Raji (cell line): ENCODE data around the gene ATP10A.

Experiments used
- POLR2A ChIP-seq: IDR thresholded peaks from 2 replicates; pipeline ENCODE4 v1.6.1; 2011; ENCODE audit warnings: low read depth, low read length, control low read depth; ENCODE audit not compliant: insufficient read depth

The ATP10A gene

GRCh38 chr15:25866874-25867273 is 3.7 kb upstream of the ATP10A start:
- no peak for TF ChIP-seq POLR2A

GRCh38 chr15:25866251-25866650 is 3.1 kb upstream of the ATP10A start:
- TF ChIP-seq POLR2A, result no peak

- TF ChIP-seq POLR2A, result no peak
Observed at GRCh38 chr15:25864966-25865365, 1.8 kb upstream of the ATP10A start.

DNA sequence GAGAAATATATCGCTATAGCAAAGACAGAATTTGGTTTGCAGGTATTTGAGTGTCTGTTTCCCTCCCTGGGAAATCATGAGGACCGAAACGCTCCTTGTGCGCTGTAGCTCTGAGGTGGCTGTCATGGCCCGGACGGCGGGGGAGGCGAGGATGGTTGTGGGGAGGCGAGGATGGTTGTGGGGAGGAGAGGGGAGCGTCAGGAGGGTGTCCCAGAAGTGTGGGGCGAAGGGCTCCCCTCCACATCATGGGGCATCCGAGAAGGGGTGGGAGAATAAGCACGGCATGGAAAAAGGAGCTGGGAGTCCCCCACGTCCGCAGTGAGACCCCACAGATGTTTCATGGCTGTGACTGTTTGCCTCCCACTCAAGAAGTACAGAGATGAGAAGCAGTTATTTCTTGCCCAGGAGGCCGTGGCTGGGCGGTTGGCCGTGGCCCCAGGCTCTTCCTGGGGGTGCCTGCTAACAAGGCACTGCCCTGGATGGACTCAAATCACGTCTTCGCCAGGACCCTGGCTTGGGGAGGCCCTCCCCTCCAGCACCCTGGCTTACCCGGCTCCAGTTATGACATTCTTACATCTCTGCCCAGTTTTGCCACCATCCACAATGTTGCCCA is 947 bp upstream of the ATP10A start:
- no peak for TF ChIP-seq POLR2A

GRCh38 chr15:25862472-25863110 is 536 bp downstream of the ATP10A start:
- no peak for TF ChIP-seq POLR2A

DNA sequence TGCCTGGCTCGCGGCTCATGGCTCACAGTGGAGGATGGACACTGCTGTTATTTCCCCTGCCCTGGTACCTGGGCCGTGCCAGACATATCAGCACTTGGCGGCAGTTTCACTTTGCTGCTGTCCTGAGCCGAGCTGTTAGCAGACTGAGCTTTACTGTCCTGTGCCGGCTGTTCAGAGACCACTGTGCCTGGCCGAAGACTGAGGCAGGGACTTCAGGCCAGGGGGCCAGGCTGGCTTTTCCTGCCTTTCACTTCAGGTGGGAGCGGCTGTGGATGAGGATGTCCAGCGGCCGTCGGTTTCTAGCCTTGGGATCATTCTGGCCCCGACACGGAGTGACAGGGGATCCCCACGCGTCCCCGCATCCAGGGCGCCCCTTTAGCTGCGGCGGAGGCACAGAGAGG is 1.1 kb downstream of the ATP10A start:
- TF ChIP-seq POLR2A, result no peak

- no peak for TF ChIP-seq POLR2A
Observed at GRCh38 chr15:25860885-25861866, 2.0 kb downstream of the ATP10A start.

DNA sequence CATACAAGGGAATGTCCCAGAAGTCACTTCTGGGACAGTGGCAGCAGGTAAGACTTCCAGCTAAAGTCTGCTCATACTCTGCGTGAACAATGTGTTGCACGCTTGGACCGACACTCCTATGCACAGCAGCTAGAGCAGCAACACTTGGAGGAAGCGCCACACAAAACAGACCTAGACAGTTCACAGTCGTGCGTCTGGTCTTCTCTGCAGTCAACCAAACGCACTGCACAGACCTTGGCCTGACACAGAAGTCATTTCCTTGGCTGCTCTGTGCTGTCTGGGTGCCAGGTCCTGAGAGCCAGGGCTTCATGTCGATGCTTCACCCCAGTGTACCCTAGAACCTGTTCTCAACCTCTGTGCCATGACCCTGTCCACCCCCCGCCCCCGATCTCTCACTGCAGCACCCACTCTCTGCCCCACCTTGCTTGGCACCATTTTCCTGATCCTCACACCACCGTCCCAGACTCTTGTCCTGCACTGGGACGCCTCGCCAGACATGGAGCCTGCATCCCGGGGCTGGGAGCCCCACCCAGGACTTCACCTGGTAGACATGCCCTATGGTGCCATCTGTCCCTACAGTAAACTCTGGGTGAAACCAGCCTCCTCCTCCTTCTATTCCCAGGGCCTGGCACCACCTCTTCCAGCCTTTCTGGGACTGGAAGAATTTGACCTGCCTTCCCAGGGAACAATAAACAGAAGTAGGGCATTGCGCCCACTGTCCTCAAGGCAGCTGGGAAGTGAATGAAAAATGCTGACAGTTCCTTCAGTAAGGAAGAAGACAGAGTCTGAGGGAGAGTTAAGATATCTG is 3.1 kb downstream of the ATP10A start:
- TF ChIP-seq POLR2A, result no peak

DNA sequence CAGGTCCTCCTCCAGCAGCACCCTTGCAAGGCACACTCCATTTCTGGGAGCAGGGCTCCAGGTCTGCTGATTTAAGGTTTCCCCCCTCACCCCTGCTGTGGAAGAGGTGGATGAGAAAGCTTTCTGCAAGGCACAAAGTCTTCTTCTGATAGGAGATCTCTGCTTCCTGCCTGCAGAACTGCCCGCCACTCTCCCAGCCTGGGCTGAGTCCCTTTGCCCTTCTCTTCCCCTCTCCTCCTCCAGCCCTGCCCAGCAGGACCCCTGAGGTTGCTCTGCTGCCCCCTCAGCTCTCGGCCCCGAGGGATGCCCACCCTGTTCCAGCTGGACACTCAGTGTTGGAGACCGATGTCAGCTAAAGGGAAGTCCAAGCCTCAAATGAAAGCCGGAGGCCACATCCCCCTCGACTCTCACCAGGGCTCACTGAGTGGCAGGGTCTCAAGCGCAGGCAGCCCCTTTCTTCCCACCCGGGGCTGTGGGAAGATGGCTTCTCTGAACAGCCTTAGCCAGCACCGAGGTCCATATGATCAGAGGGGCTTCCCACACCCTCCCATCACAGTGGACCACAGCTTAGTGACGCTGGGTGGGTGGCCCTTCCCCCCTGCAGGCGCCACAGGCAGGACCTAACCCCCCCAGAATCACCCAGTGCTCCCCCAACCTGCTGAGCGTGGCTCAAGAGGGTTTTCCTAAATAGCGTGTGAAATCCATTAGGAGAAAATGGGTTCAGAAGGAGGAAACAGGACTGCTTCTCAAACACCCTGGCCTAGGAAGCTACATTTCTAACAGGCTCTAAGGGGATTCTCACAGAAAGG is 4.0 kb downstream of the ATP10A start:
- TF ChIP-seq POLR2A, result no peak

- TF ChIP-seq POLR2A, result no peak
Observed at GRCh38 chr15:25852661-25853524, 10.2 kb downstream of the ATP10A start.

GRCh38 chr15:25852027-25852426 is 11.1 kb downstream of the ATP10A start:
- TF ChIP-seq POLR2A, result no peak

- no peak for TF ChIP-seq POLR2A
Observed at GRCh38 chr15:25850154-25851111, 12.7 kb downstream of the ATP10A start.

GRCh38 chr15:25849157-25849921 is 13.8 kb downstream of the ATP10A start:
- no peak for TF ChIP-seq POLR2A
